Motor neuron (in vitro differentiated cells): ENCODE results near the gene DOK5. TPM values are rescaled to one million over a fixed set of nuclear protein-coding genes. Genes with fewer than 3 reads are reported as not detected.

Experiments used
- ATAC-seq, 8 experiments: fragments of 200-7000 bp; cut with Tn5 transposase; replicated peaks in 6 of 8; 2 replicates each; pipeline ENCODE4 v1.8.0; 2021; ENCODE audit warnings: mild to moderate bottlenecking in 8 of 8, moderate library complexity in 8 of 8
- H3K27ac ChIP-seq, 2 donors: fragments of 250-450 bp; sonication (Bioruptor Pico); 2 replicates each; pipeline ENCODE4 v1.9.0; 2021; ENCODE audit warnings: antibody characterized with exemption in 2 of 2, mild to moderate bottlenecking in 2 of 2, moderate library complexity in 1 of 2
- H3K4me1 ChIP-seq, 2 donors: fragments of 250-450 bp; sonication (Bioruptor Pico); replicated peaks in 1 of 2; 2 replicates each; pipeline ENCODE4 v1.6.1; 2021; ENCODE audit warnings: antibody characterized with exemption in 2 of 2, mild to moderate bottlenecking in 2 of 2, moderate library complexity in 1 of 2
- H3K4me3 ChIP-seq, 5 donors: fragments of 250-450 bp; sonication (Bioruptor Pico); 2 replicates each; pipeline ENCODE4 v1.9.0; 2021; ENCODE audit warnings: antibody characterized with exemption in 5 of 5, mild to moderate bottlenecking in 5 of 5, moderate library complexity in 4 of 5
- WGBS, 10 experiments: fragments of 450-650 bp; shearing (Covaris generic); methylation state at CpG; one replicate each; pipeline ENCODE4 v1.0.0; 2022; 5-methylcytosine and 5-hydroxymethylcytosine counted together
- in situ Hi-C, 9 experiments: fragments of 400-800 bp; cut with MboI; loops; one replicate each; pipeline ENCODE4 v1.15.0; 2021; ENCODE audit warnings: low sequenced_read_pairs in 9 of 9, low pct_unique_long_range_greater_than_20kb in 2 of 9; ENCODE audit not compliant: unreplicated experiment in 9 of 9
- total RNA-seq, 8 experiments: library from RNA; unstranded; fragments of 300-600 nt; gene quantifications; 2 replicates each; pipeline versions ENCODE4 v1.2.3 to v1.2.4, GENCODE V29; 2022

DOK5 gene
- total RNA-seq, 8 experiments from 2014 or later = 0.31 to 92.8 (median 32.9) TPM

GRCh38 chr20:54556406-54556805 is 81.0 kb downstream of the DOK5 start:
- Histone ChIP-seq H3K4me3 (no peak overlapping the region), H3K4me1 (peaks cover 0 to 8% of the 10 kb centered on the region in 2 donors), H3K27ac (no peak overlapping the region)
- 54 to 100% (median 86%) methylated on average over 1 to 2 of the region's 2 CpGs; no CpG with 5 or more reads in 1 of the 10 experiments for WGBS, 10 experiments
- no peak for ATAC-seq
- in situ Hi-C loops = no loop called here

DNA sequence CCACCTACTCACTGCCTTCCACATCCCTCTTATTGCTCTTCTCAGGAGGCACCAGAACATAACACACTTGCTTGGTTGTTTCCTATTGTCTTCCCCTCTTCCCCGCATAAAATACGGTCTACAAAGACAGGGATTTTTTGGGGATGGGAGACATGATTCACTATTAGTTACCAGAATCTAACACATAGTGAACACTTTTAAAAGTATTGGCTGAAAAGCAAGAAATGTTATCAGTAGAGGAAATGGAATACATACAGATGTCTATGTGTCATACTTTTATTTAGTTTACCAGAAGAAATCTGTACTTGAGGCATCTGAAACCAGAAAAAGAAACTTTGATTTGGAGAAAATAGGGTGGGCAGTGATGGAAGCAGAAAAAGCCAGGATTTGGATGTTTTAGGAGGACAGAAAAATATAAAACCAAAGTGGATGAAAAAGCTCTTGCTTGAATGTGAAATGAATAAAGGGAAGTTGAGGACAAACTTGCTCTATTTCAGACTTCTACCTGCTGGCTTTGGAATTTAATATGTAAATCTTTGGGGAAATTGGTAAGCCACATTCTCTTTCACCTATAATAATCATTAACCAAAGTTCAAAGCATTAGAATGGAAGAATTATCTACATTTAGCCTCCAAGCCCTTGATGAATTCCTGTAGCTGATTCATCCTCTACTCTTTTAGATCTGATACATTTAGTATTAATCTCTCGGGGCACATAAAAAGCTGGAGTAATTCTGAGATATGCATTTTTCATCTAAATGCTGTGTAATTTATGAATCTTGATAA is 82.6 kb downstream of the DOK5 start:
- WGBS, 10 experiments = 63 to 100% (median 87%) methylated on average over 1 to 3 of the region's 3 CpGs; no CpG with 5 or more reads in 2 of the 10 experiments
- H3K27ac ChIP-seq = no peak overlapping the region
- ATAC-seq = peak in 1 of 8 experiments; percentile 44
- H3K4me3 ChIP-seq = no peak overlapping the region
- H3K4me1 ChIP-seq = peaks cover 0 to 8% of the 10 kb centered on the region in 2 donors
- in situ Hi-C loops = no loop called here

GRCh38 chr20:54559890-54560289 is 84.5 kb downstream of the DOK5 start:
- in situ Hi-C loops = no loop called here
- no peak for ATAC-seq
- Histone ChIP-seq H3K27ac (no peak overlapping the region), H3K4me3 (no peak overlapping the region), H3K4me1 (peaks cover 0 to 8% of the 10 kb centered on the region in 2 donors)
- WGBS, 10 experiments = 61 to 100% (median 95%) methylated on average over 1 to 3 of the region's 3 CpGs; no CpG with 5 or more reads in 1 of the 10 experiments

DNA sequence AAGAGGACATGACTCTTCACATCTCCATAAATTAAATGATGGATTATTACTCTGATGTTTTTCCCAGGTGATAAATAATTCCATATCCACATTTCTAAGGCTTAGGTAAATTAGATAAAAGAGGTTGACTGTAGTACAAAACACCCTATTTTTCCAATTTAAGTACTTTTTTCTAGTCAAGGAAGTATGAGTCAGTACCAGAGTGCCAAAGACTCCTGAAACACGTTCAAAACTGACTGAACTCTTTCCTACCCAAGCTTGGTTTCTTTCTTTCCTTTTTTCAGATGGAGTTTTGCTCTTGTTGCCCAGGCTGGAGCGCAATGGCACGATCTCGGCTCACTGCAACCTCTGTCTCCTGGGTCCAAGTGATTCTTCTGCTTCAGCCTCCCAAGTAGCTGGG is 85.0 kb downstream of the DOK5 start:
- H3K4me3 ChIP-seq = no peak overlapping the region
- peaks cover 0 to 8% of the 10 kb centered on the region in 2 donors for H3K4me1 ChIP-seq
- no peak overlapping the region for H3K27ac ChIP-seq
- in situ Hi-C loops = no loop called here
- ATAC-seq = no peak
- WGBS, 10 experiments = 0 to 100% (median 86%) methylated on average over 1 to 4 of the region's 4 CpGs; no CpG with 5 or more reads in 3 of the 10 experiments

DNA sequence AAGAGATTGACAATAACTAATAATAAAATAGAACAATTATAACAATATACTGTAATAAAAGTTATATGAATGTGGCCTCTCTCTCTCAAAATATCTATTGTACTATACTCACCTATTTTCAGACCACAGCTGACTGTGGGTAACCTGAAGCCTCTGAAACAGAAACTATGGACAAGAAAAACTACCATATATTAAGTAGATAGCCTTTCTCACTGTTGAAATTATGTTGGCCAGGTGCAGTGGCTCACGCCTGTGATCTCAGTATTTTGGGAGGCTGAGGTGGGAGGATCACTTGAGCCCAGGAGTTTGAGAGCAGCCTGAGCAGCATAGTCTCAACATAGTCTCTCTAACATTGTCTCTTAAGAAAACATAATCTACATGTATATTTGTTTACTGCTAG is 89.9 kb downstream of the DOK5 start:
- Histone ChIP-seq H3K4me3 (no peak overlapping the region), H3K4me1 (no peaks in the 10 kb centered on the region), H3K27ac (no peak overlapping the region)
- in situ Hi-C loops = no loop called here
- ATAC-seq = no peak
- 57 to 100% (median 72%) methylated on average over 1 of the region's 1 CpG; no CpG with 5 or more reads in 6 of the 10 experiments for WGBS, 10 experiments

DNA sequence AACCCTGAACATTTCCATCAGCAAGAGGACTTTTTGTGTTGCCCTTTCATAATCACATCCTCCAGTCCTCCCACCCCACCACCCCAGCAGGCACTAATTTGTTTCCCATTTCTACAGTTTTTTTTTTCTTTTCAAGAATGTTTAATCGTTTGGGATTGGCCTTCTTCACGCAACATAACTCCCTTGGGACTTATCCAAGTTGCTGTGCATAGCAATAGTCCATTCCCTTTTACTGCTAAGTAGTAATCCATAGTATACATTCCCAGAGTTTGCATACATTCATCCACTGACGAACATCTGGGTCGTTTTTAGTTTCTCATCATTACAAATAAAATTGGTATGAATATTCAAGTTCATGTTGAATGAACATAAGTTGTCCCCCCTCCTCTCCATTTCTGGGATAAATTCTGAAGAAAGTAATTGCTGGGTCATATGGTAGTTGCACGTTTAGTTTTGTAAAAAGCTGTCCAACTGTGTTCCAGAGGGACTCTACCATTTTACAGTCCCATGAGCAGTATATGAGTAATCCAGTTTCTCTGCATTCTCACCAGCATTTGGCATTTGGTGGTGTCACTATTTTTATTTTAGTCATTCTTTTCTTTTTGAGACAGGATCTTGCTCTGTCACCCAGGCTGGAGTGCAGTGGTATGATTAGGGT is 90.8 kb downstream of the DOK5 start:
- in situ Hi-C loops = no loop called here
- H3K4me1 ChIP-seq = no peaks in the 10 kb centered on the region
- H3K4me3 ChIP-seq = no peak overlapping the region
- WGBS, 10 experiments = 0 to 94% (median 76%) methylated on average over 1 to 5 of the region's 5 CpGs
- H3K27ac ChIP-seq = no peak overlapping the region
- peak in 2 of 8 experiments; percentile 56 to 95 for ATAC-seq

DNA sequence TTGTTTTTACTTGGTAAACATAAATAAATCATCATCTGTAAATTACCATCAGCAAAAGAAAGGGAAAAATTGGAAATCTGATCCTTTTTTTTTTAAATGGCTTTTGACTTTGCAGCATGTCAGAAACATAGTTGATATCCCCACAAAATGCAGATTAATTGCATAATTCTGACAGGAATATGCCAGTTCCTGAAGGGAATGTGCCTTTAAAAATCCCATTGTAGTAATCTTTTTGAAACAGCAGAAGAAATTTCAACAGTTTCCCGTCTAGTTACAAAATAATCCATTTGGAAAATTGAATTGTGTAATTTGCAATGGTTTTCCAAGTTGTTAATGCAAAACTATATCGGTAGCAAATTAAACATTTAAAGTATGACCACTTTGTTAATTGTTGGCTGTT is 95.2 kb downstream of the DOK5 start:
- no peak overlapping the region for H3K27ac ChIP-seq
- 0 to 100% (median 80%) methylated on average over 1 to 2 of the region's 2 CpGs; no CpG with 5 or more reads in 1 of the 10 experiments for WGBS, 10 experiments
- in situ Hi-C loops = no loop called here
- no peaks in the 10 kb centered on the region for H3K4me1 ChIP-seq
- no peak for ATAC-seq
- no peak overlapping the region for H3K4me3 ChIP-seq

DNA sequence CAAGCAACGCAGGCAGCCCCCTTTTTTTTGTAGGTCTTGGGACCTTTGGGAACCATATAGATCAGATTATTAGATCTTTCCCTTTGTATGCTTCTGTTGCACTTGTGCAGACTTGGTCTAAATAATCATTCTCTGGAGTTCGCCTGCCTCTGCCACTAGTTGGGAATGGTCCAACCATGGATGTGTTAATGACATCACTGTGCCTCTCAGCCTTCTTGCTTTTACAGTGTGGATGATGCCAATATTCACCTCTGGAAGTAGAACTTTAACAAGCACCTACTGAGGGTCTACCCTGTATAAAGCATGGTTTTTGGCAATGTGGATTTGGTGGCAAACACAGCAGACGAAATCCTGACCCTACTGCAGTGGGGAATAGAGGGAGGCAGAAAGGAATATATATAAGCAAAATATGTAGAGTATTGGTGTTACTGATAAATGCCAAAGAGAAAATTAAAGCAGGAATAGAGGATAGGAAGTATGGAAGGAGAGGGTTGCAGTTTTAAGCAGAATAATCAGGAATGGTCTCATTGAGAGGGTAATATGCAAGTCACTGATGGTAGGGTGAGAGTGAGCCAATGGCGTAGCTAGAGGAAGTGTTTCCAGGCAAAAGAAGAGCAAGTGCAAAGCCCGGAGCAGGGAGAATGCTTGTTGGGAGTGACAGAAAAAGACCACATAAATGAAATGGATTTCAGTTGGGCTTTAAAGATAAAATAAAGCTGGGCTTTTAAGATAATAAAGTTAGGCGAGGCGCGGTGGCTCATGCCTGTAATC is 97.5 kb downstream of the DOK5 start:
- in situ Hi-C loops = no loop called here
- no peak overlapping the region for H3K4me3 ChIP-seq
- WGBS, 10 experiments = 62 to 100% (median 90%) methylated on average over 1 to 8 of the region's 8 CpGs

GRCh38 chr20:54573838-54574237 is 98.4 kb downstream of the DOK5 start:
- 13 to 100% (median 89%) methylated on average over 1 to 5 of the region's 6 CpGs; no CpG with 5 or more reads in 2 of the 10 experiments for WGBS, 10 experiments

More for the DNA sequence above, 97.5 kb downstream of the DOK5 start:
- no peak for ATAC-seq
- no peak overlapping the region for H3K27ac ChIP-seq
- no peaks in the 10 kb centered on the region for H3K4me1 ChIP-seq

DNA sequence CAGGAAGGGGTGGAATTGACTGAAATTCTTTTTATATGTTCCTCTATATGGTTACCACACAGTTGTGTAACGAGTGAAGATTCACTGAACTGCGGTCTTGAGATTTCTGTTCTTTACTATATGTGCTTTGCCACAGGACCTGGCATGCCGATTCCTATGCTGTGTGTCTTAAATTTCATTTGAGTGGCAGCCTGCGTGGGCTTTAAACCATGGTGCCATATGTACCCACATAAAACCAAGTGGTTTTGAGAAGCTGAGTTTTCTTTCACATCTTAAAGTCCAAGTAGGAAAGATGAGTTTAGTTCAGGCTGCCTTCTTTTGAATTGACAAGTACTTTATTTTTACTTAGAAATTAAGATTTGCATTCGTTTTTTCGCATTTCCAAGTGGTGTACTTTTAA is 101.1 kb downstream of the DOK5 start:
- Histone ChIP-seq H3K4me1 (no peaks in the 10 kb centered on the region), H3K27ac (no peak overlapping the region), H3K4me3 (no peak overlapping the region)
- ATAC-seq = no peak
- 33 to 100% (median 88%) methylated on average over 2 to 6 of the region's 6 CpGs for WGBS, 10 experiments
- in situ Hi-C loops = no loop called here

More at GRCh38 chr20:54573838-54574237, 98.4 kb downstream of the DOK5 start:
- H3K4me3 ChIP-seq = no peak overlapping the region
- H3K4me1 ChIP-seq = no peaks in the 10 kb centered on the region
- in situ Hi-C loops = no loop called here
- no peak overlapping the region for H3K27ac ChIP-seq
- peak in 1 of 8 experiments; percentile 20 for ATAC-seq

GRCh38 chr20:54577637-54578036 is 102.2 kb downstream of the DOK5 start:
- no peak for ATAC-seq
- Histone ChIP-seq H3K4me1 (no peaks in the 10 kb centered on the region), H3K27ac (no peak overlapping the region), H3K4me3 (no peak overlapping the region)
- in situ Hi-C loops = no loop called here

DNA sequence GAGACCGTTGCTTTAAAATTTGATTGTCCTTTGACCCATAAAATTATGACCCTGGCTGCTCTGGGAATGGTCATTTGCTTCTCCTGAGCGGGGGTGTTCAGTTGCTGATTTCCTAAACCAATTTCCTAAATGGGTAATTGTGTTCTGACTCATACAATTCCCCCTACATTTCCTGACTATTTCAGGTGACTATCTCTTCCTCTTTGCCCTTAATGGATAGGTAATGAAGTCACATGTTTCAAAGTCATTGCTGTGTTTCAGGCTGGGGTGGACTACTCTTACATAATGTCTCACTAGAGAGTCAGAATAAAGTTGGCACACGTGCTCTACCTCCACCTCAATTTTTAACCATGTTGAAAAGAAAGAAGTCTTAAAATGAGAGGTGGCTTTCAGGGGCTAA is 109.8 kb downstream of the DOK5 start:
- H3K27ac ChIP-seq = no peak overlapping the region
- H3K4me1 ChIP-seq = peaks cover 14 to 37% of the 10 kb centered on the region in 2 donors
- WGBS, 10 experiments = 26 to 100% (median 71%) methylated on average over 1 to 3 of the region's 3 CpGs; no CpG with 5 or more reads in 1 of the 10 experiments
- peak in 1 of 8 experiments; percentile 33 for ATAC-seq
- in situ Hi-C loops = no loop called here
- H3K4me3 ChIP-seq = no peak overlapping the region

- Histone ChIP-seq H3K4me3 (no peak overlapping the region), H3K4me1 (peaks cover 14 to 38% of the 10 kb centered on the region in 2 donors), H3K27ac (no peak overlapping the region)
- in situ Hi-C loops = no loop called here
- 29 to 94% (median 55%) methylated on average over 1 to 6 of the region's 6 CpGs for WGBS, 10 experiments
- peak in 3 of 8 experiments; percentile 49 to 66 (median 65) for ATAC-seq
Observed at GRCh38 chr20:54587408-54587807, 112.0 kb downstream of the DOK5 start.
